CD4-positive, alpha-beta T cell treated with Interferon alpha-2 for 1 hour (primary cell): ENCODE data around the gene THAP2.

ENCODE experiments used
- DNase-seq, 2 donors: peaks; one replicate each; pipeline ENCODE4 v3.0.0-alpha.2; 2020 to 2022

The THAP2 gene

GRCh38 chr12:71708658-71709057 is 44.6 kb downstream of the THAP2 start:
- no peak for DNase-seq

GRCh38 chr12:71710276-71711125 is 46.4 kb downstream of the THAP2 start:
- no peak for DNase-seq

- no peak for DNase-seq
Observed at GRCh38 chr12:71718611-71719010, 54.5 kb downstream of the THAP2 start.

- no peak for DNase-seq
Observed at GRCh38 chr12:71719647-71720370, 55.7 kb downstream of the THAP2 start.

- no peak for DNase-seq
Observed at GRCh38 chr12:71721783-71722505, 57.8 kb downstream of the THAP2 start.

GRCh38 chr12:71725011-71725410 is 60.9 kb downstream of the THAP2 start:
- no peak for DNase-seq

GRCh38 chr12:71726548-71726947 is 62.4 kb downstream of the THAP2 start:
- DNase-seq: no peak

GRCh38 chr12:71727958-71728357 is 63.9 kb downstream of the THAP2 start:
- no peak for DNase-seq
